ENCODE measurements around the gene PHYKPL. TPM values are rescaled to one million over a fixed set of nuclear protein-coding genes. Genes with fewer than 3 reads are reported as not detected.

The PHYKPL gene
- total and polyA plus RNA-seq, 2 of the 13 experiments (the other 11 are each of a cell fraction or from before 2014, with no cell fraction given): 18.0 to 78.6 TPM

DNA sequence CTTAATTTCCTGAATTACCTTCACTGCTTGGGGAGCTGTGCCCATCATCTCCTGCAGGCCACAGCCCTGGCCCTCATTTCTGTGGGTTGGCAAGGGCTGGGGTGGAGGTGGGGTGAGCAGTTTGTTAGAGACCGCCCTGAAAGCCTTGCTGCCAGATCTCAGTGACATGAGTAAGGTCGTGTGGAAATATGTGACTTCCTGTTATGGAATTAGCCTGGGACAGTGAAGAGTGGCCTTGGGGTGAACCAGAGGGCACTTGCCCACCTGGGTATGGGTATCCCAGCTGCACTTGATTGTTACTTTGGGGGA is 30.7 kb downstream of the PHYKPL start:
- intact Hi-C loops (cut with micrococcal nuclease; ENCODE audit: unreplicated experiment) (no loop called here), in situ Hi-C loops (cut with HindIII; ENCODE audit: extremely low pct_ligation_motif_present, low pct_unique_long_range_greater_than_20kb) (no loop called here)
- Histone ChIP-seq H3K4me2 (ENCODE audit: low read depth, low read length) (peak overlapping the region; percentile 42; the same call in 1 of the 2 replicates), H3K36me3 (replicated peaks in 1 of 2; ENCODE audit: control insufficient read depth in 1 of 2, insufficient read depth in 2 of 2, low read length in 2 of 2) (peaks cover 0 to 9% of the 10 kb centered on the region in 2 experiments; a peak in 2 of 5 replicates), H2AFZ (ENCODE audit: low read length) (no peak overlapping the region), H4K20me1 (ENCODE audit: insufficient read depth, low read length) (peaks cover 17% of the 10 kb centered on the region), H3K9ac (ENCODE audit: insufficient read depth, low read depth, low read length) (no peak overlapping the region), H3K4me1 (ENCODE audit: insufficient read depth, low read length) (peaks cover 26% of the 10 kb centered on the region), H3K27ac (ENCODE audit: extremely low read length, insufficient read depth, low read length) (no peak overlapping the region), H3K27me3 (ENCODE audit: control insufficient read depth in 1 of 2, insufficient read depth in 2 of 2, low read length in 2 of 2) (peaks cover 0 to 7% of the 10 kb centered on the region in 2 experiments; a peak in 1 of 5 replicates), H3K79me2 (ENCODE audit: insufficient read depth, low read length) (peaks cover 24% of the 10 kb centered on the region), H3K9me3 (ENCODE audit: low read length) (no peaks in the 10 kb centered on the region), H3K4me3 (replicated peaks in 1 of 3; ENCODE audit: insufficient read depth in 1 of 3, low read depth in 2 of 3, low read length in 3 of 3) (no peak overlapping the region)
- TF ChIP-seq, protein P1, sequence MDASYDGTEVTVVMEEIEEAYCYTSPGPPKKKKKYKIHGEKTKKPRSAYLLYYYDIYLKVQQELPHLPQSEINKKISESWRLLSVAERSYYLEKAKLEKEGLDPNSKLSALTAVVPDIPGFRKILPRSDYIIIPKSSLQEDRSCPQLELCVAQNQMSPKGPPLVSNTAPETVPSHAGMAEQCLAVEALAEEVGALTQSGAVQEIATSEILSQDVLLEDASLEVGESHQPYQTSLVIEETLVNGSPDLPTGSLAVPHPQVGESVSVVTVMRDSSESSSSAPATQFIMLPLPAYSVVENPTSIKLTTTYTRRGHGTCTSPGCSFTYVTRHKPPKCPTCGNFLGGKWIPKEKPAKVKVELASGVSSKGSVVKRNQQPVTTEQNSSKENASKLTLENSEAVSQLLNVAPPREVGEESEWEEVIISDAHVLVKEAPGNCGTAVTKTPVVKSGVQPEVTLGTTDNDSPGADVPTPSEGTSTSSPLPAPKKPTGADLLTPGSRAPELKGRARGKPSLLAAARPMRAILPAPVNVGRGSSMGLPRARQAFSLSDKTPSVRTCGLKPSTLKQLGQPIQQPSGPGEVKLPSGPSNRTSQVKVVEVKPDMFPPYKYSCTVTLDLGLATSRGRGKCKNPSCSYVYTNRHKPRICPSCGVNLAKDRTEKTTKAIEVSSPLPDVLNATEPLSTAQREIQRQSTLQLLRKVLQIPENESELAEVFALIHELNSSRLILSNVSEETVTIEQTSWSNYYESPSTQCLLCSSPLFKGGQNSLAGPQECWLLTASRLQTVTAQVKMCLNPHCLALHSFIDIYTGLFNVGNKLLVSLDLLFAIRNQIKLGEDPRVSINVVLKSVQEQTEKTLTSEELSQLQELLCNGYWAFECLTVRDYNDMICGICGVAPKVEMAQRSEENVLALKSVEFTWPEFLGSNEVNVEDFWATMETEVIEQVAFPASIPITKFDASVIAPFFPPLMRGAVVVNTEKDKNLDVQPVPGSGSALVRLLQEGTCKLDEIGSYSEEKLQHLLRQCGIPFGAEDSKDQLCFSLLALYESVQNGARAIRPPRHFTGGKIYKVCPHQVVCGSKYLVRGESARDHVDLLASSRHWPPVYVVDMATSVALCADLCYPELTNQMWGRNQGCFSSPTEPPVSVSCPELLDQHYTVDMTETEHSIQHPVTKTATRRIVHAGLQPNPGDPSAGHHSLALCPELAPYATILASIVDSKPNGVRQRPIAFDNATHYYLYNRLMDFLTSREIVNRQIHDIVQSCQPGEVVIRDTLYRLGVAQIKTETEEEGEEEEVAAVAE (CRISPR knock-in tag; IDR thresholded peaks at IDR 0.05; ENCODE audit: borderline replicate concordance): 0 out of 2 replicates have a peak, but pooled peaks have one; percentile 16
- peak; percentile 46 for TF ChIP-seq RARA (CRISPR knock-in tag; IDR thresholded peaks at IDR 0.05)
- TF ChIP-seq NPAS2 (CRISPR knock-in tag; IDR thresholded peaks at IDR 0.05; ENCODE audit: borderline replicate concordance): no peak
- DNase-seq (ENCODE audit: low spot score) (peak; percentile 28), ATAC-seq (no peak), FAIRE-seq (no peak)
- ChIA-PET POLR2A (no interaction called here), CTCF (ENCODE audit: low intra/inter-chr PET ratio, low total read pairs) (no interaction called here)
- no CpG with 5 or more reads among the region's 2 CpGs for WGBS (ENCODE audit: low lambda C conversion rate)
- BruUV-seq (replicated peaks): no TSS peak
